NCI-H2196 treated with DMSO at 0.1 percent for 48 hours (cell line): ENCODE results near the gene IZUMO1.
"Not testable (repeated sequence)": the region's sequence is repeated elsewhere in the genome, so short reads cannot be mapped to it uniquely, and the experiment has no call there.

Experiments
- DNase-seq: peaks from one replicate; lab custom pipeline; 2025; ENCODE audit not compliant: unreplicated experiment; lab: John Stamatoyannopoulos, UW

Gene IZUMO1

GRCh38 chr19:48738557-48739403 lies 7.9 kb downstream of the IZUMO1 start:
- DNase-seq: peak; percentile 85

GRCh38 chr19:48737360-48737998 lies 9.2 kb downstream of the IZUMO1 start:
- DNase-seq: no peak

- no peak for DNase-seq
These were observed 11.6 kb downstream of the IZUMO1 start for GRCh38 chr19:48735031-48735615.

- DNase-seq: no peak
These were observed 12.1 kb downstream of the IZUMO1 start for GRCh38 chr19:48734625-48735024.

- no peak for DNase-seq
These were observed 15.3 kb downstream of the IZUMO1 start for GRCh38 chr19:48731452-48731851.

- no peak for DNase-seq
These were observed 17.6 kb downstream of the IZUMO1 start for GRCh38 chr19:48728911-48729664.

GRCh38 chr19:48726556-48726955 lies 20.2 kb downstream of the IZUMO1 start:
- DNase-seq: no peak

GRCh38 chr19:48724796-48725753 lies 21.6 kb downstream of the IZUMO1 start:
- DNase-seq: peak; percentile 69

GRCh38 chr19:48722196-48722708 lies 24.5 kb downstream of the IZUMO1 start:
- no peak for DNase-seq

- DNase-seq: peak; percentile 97
These were observed 26.0 kb downstream of the IZUMO1 start for GRCh38 chr19:48720613-48721296.

- no peak for DNase-seq
These were observed 26.5 kb downstream of the IZUMO1 start for GRCh38 chr19:48720251-48720612.

GRCh38 chr19:48719263-48720171 lies 27.2 kb downstream of the IZUMO1 start, which contains the start of gene MAMSTR:
TSS of gene MAMSTR (minus strand) at chr19:48719725. CDS start at chr19:48719031, 694 bp downstream.
- DNase-seq: no peak

GRCh38 chr19:48718711-48719231 lies 27.9 kb downstream of the IZUMO1 start:
- DNase-seq: no peak

- DNase-seq: not testable (repeated sequence)
These were observed 28.6 kb downstream of the IZUMO1 start for GRCh38 chr19:48718106-48718505.

GRCh38 chr19:48716562-48717291 lies 30.0 kb downstream of the IZUMO1 start:
- DNase-seq: no peak

GRCh38 chr19:48715681-48716171 lies 31.0 kb downstream of the IZUMO1 start:
- DNase-seq: no peak
